DMS79 treated with DMSO at 0.1 percent for 48 hours (cell line): ENCODE results near the gene OTOP2.

ENCODE experiments used
- DNase-seq: peaks from one replicate; lab custom pipeline; 2025; lab: John Stamatoyannopoulos, UW

The OTOP2 gene

DNA sequence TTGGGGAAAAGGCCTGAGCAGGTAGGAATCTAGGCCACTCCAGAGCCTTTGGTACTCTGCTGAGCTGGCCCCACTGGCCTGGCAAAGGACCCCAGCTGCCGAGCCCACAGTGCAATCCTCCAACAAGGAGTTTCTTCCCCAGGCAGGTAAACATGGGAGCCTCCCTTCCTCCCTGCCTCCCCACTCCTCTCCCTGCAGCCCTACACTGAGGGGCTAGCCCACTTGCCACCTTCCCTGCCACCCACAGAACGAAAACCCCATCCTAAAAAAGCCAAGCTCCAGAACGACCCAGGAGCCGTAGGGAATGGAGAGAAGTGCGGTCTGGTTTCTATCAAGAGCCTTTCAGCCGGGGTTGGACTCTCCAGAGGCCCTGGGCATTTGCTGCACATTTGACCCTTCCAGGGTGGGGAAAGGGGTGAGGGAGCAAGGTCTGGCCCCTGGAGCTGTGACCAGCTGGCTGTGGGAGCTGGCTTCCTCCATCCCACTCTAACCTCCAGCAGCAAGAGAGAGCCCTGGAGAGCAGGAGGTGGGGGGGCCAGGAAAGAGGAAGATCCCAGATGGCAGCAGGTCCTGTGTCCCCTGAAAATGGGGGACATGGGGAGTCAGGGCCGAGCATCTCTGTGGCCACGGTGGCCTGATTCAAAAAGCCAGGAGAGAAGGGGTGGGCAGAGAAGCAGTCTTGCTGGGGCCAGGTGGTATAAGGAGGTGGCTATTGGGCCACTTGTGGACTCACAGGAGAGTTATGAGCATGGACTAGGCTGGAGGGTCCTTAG is 47.2 kb downstream of the OTOP2 start:
- DNase-seq: no peak

DNA sequence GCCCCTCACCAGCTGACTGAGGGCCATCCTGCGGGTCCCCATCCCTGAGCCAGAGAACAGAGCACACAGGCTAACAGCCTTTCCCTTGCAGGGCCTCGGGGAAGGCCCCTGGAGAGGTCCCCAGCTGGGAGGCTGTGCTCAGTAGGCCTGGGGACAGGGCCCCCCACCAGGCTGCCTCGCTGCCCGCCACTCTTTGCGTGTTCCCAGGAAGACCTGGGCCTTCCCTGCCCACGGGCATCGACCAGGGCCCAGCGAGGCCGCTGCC is 47.7 kb downstream of the OTOP2 start:
- DNase-seq: no peak

GRCh38 chr17:74972107-74972972 is 48.3 kb downstream of the OTOP2 start, which contains the start of gene HID1:
Gene HID1 (minus strand): TSS chr17:74972759. CDS start chr17:74972656, 103 bp downstream.
- peak; percentile 16 for DNase-seq

DNA sequence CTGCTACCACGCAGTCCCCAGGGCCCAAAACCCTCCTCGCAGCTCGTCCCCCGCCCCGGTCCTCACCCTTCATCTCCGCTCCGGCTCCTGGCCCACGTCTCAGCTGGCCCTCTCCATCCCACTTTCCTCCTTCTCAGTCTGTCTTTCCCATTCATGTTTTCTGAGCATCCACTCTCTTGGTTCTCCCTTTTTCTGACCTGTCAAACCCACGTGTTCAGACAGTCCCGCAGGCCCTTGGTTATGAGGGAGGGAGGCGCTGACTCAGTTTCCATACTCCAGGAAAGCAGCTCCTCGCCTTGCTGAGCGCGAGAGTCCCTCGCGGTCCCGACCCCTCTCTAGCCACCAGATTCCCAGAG is 48.9 kb downstream of the OTOP2 start:
- DNase-seq: no peak

DNA sequence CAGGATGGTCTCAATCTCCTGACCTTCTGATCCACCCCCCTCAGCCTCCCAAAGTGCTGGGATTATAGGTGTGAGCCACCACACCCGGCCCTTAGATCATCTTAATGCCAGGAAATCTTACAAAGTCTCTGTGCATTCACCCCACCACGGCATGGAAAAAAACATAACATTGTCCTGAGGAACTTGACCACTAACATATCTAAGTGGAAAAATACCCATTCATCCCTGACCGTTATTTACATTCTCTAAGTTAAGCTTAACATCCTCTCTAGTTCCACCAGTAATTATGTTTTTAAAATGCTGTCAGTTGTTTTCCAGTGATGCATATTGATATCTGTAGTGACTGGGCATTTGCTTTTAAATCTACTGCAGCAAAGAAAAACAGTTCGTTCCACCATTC is 51.9 kb downstream of the OTOP2 start:
- no peak for DNase-seq

GRCh38 chr17:74977802-74978201 is 53.7 kb downstream of the OTOP2 start:
- DNase-seq: no peak

GRCh38 chr17:74978240-74978639 is 54.2 kb downstream of the OTOP2 start:
- no peak for DNase-seq

GRCh38 chr17:74979408-74980146 is 55.5 kb downstream of the OTOP2 start:
- no peak for DNase-seq

DNA sequence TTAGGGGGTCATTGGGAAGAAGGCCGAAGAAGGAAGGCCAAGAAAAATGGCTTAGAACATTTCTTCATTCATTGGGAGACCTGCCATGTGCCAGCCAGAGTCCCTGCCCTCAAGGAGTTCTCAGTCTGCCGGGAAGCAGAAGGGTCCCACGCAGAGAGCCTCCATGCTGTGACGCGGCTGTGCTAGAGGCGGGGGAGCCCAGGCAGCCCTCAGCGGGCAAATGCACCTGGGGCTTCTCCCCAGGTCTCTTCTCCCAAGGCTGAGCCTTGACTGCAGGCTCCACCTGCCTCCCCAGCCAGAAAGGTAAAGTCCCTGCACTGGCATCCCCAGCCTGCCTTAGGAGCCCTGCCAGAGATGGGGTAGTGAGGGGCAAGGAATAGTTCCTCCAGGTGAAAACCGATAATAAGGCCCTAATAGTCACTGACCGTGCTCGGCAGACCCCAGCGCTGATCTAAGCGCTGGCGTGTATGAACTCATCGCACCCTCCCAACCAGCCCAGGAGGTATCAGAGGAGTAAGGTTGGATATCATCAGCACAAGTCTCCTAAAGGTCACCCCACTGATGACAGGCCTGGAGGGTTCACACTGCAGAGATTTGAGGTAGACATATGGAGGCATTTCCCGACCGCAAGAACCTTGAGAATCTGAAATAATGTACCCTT is 57.4 kb downstream of the OTOP2 start:
- no peak for DNase-seq

DNA sequence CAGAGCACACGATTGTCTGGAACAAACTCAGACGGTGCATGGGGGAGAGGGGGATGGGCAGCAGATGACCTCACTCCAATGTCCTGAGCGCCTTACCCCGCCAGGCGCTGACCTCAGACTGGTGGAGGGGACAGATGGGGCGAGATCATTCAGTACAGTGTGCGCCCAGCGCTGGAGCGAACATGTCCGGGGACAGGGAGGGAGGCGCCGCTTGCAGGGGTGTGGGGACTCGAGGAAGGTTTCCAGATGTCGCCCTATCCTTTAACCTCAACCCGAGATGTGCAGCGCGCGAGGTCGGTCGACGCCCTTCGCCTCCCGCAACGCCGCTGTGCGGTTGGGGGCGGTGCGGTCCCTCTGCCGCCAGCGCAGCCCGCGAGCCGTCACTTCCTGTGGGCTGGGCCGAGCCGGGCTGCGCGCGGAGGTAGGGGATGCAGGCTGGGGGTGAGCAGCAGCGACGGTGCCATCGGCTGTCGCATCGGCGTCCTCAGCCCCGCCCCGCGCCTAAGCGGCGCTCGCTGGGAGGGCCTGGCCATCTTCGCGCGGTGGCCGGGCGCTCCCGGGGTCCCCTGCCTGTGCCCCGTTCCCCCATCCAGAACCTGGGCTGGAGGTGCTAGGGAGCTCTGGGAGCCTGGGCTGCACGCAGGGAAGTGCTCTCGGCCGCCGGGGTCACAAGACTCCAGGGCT is 58.0 kb downstream of the OTOP2 start:
- peak; percentile 24 for DNase-seq

GRCh38 chr17:74982663-74983313 is 58.7 kb downstream of the OTOP2 start:
- peak; percentile 19 for DNase-seq
